Activated CD4-positive, alpha-beta T cell treated with anti-CD3 and anti-CD28 coated beads for 48 hours (primary cell): ENCODE results near the gene UNCX.

ENCODE experiments used
- DNase-seq: peaks from one replicate; pipeline ENCODE4 v3.0.0-alpha.2; 2020

The UNCX gene

DNA sequence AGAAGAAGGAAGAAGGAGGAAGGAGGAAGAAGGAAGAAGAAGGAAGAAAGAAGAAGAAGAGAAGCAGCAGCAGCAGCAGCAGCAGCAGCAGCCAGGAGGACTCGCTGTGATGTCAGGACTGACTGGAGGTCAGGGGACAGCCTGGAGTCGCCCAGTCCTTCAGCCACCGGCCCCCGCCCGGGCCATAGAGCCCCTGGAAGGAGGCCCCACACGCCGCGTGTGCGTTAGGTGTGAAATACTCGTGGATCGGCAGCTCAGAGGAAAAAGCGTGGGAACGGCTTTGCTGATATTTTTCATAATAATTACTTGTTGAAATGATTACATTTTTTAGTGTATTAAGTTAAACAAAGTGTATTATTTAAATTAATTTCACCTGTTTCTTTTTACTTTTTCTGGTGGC lies 48.4 kb downstream of the UNCX start:
- no peak for DNase-seq

DNA sequence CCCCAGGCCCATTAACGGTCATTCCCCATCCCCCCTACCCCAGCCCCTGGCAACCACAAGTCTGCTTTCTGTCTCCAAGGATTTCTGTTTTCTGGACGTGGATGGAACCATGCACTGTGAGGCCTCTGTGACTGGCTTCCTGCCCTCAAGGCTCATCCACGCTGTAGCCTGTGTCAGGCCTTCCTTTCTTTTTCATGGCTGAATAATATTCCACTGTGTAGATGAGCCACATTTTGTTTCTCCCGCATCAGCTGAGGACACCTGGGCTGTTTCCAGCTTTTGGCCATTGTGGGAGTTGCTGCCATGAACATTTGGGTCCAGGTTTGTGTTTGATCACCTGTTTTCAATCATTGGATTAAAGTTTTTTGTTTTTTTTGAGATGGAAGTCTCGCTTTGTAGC lies 50.0 kb downstream of the UNCX start:
- no peak for DNase-seq

DNA sequence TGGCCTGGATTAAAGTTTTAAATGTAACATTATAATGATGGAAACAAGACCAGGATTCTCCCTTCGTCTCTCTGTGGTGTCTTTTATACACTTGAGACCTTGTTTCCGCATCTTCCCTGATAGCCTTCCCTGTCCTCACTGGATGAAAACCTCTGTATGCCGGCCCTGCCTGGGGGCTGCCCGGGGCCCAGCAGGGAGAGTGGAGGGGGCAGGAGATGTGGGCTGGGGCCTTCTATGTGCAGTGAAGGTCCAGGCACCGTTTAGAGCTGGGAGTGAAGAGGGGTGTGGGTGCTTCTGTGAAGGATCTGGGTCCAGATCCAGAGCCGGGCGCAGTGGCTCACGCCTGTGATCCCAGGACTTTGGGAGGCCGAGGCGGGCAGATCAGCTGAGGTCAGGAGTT lies 50.7 kb downstream of the UNCX start:
- DNase-seq = no peak

DNA sequence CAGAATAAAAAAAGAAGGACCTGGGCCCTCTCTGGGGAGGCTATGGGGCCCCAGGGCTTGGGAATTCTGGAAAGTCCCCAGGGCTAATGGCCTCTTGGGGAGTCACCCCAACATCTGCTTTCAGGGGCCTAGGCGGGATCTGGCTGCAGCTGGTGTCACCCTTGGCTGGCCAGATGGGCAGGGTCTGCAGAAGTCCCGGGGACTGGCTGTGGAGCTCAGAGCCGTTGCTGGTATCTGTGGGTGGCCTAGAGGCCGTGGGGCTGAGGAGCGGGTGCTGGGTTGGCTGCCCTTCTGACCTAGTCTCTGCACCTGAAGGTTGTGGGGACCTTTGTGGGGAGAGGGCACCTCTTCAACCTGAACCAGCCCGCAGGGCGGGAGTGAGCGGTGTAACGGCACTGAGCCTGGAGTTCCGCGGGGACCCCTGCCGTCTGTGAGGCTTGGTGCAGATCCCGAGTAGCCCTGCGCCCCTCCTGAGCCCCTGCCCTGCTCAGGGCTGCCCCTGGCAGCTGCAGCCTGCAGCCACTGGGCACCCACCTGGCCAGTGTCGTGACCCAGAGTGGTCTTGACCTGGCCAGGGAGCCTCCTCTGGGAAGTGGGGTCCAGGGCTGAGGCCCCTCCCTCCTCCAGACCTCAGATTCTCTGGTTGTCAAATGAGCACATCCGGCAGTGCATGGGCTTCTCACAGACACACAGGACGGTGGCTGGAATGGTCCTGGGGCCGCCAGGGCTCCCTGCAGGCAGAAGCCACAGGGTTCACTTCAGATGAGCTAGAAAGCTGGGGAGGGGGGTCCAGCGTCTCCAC lies 51.5 kb downstream of the UNCX start:
- no peak for DNase-seq

DNA sequence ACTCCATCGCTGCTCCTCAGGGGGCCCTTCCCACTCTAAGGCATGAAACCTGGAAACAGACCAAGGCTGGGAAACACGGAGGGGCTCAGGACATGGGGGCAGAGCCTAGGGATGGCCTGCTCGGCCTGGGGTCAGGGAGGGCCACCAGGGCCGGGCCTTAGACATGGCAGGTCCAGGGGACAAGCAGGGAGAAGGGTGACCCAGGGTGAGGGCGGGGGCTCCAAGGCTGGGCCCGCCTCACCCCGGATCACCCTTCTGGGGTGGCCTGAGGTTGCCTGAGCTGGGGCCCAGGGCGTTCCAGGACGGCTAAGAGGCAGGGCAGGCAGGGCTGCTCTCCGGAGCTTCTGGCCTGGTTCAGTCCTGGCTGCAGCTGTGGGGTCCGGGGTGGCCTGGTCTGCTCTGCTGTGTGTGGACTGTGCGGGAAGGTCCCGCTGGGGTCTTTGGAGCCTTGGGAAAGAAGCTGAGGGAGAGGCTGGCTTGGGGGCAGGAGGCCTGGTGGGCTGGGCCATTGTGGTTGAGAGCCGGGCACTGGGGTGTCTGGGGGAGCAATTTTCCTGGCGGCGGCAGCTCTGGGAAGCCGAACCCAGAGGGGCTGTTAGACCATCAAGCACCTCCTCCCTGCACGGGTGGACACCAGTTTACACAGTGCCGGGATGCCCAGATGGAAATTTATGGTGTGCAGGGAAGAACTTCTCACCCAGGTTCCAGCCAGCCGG lies 52.2 kb downstream of the UNCX start:
- no peak for DNase-seq

DNA sequence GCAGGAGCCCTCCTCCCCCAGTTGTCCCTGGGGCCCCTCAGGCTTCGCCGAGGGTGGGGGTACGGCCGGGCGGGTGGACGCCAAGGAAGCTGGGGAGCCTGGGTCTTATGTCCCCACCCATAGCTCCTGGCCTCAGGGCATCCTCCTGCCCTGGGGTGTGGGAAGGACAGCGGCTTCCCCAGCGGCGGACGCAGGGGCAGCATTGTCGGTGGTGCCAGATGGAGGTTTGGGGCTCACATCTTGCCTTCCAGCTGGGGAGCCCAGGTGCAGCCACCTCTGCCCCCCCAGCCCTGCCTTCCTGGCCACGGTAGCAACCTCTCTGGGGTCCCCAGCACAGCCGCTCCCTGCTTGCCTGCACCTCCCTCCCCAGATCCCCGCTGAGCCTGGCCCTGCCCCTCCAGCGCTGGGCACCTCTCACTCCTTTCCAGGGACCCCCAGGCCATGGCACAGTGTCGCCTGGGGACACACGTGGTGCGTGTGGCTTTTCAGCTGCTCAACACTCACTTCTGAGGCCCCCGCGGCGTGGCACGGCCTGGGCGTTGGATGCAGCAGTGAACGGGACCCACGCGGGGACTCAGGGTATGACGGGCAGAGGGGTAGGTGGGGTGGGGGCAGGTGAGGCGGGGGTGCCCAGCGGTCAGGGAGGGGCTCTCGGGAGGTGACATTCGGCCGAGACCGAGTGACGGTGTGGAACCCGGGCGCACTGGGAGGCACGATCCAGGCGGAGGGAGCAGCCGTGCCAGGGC lies 53.1 kb downstream of the UNCX start:
- DNase-seq = no peak
